Measurements from ENCODE around the gene TIMELESS.

TIMELESS gene

DNA sequence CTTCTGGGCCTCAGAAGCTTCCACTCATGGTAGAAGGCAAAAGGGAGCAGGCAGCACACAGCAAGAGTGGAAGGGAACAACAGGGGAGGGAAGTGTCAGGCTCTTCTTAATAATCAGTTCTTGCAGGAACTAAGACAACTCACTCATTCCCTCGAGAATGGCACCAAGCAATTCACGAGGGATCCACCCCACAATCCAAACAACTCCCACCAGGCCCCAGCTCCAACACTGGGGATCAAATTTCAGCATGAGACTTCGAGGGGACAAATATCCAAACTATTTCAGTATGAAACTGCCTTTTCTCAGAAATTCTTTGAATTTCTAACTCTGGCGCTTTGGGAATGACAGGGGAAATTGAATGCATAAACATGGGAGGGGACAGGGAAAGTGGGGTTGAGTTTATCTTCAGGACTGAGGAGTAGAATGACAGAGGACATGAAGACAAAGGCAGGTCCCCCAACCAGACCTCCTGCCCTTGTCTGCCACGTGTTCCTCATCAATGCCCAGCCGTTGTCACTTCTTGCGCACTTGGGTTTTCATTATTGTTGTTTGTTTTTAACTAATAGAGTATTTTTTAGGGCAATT, 62.0 kb downstream of the TIMELESS start:
- H3K4me3 ChIP-seq (ENCODE audit: low read depth in 1 of 2, low read length in 2 of 2): no peak overlapping the region
- no peak overlapping the region for H3K4me2 ChIP-seq (ENCODE audit: insufficient read depth, low read length)
- no peaks in the 10 kb centered on the region for H3K79me2 ChIP-seq (ENCODE audit: insufficient read depth, low read length)
- no peak overlapping the region for H3K27ac ChIP-seq (ENCODE audit: low read length)
- no peaks in the 10 kb centered on the region for H4K20me1 ChIP-seq (ENCODE audit: insufficient read depth, low read length)
- no peaks in the 10 kb centered on the region for H3K4me1 ChIP-seq (ENCODE audit: insufficient read depth, low read length)
- H3K27me3 ChIP-seq (ENCODE audit: insufficient read depth, low read length, poor library complexity): no peaks in the 10 kb centered on the region
- no peak overlapping the region for H3K9ac ChIP-seq (ENCODE audit: low read depth, low read length)
- DNase-seq (no peak), ATAC-seq (ENCODE audit: insufficient read depth, low read depth) (no peak)
- H2AFZ ChIP-seq (ENCODE audit: low read depth, low read length): no peak overlapping the region
- H3K9me3 ChIP-seq (ENCODE audit: insufficient read depth, low read length, severe bottlenecking): no peaks in the 10 kb centered on the region
- H3K36me3 ChIP-seq (ENCODE audit: insufficient read depth, low read length): no peaks in the 10 kb centered on the region
- no peak for TF ChIP-seq EZH2 (IDR thresholded peaks at IDR 0.05; ENCODE audit: borderline replicate concordance, low read depth, low read length, severe bottlenecking)
- TF ChIP-seq, protein P1, sequence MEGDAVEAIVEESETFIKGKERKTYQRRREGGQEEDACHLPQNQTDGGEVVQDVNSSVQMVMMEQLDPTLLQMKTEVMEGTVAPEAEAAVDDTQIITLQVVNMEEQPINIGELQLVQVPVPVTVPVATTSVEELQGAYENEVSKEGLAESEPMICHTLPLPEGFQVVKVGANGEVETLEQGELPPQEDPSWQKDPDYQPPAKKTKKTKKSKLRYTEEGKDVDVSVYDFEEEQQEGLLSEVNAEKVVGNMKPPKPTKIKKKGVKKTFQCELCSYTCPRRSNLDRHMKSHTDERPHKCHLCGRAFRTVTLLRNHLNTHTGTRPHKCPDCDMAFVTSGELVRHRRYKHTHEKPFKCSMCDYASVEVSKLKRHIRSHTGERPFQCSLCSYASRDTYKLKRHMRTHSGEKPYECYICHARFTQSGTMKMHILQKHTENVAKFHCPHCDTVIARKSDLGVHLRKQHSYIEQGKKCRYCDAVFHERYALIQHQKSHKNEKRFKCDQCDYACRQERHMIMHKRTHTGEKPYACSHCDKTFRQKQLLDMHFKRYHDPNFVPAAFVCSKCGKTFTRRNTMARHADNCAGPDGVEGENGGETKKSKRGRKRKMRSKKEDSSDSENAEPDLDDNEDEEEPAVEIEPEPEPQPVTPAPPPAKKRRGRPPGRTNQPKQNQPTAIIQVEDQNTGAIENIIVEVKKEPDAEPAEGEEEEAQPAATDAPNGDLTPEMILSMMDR (IDR thresholded peaks at IDR 0.05; ENCODE audit: borderline replicate concordance, extremely low read depth, low read length, poor library complexity, severe bottlenecking): no peak

DNA sequence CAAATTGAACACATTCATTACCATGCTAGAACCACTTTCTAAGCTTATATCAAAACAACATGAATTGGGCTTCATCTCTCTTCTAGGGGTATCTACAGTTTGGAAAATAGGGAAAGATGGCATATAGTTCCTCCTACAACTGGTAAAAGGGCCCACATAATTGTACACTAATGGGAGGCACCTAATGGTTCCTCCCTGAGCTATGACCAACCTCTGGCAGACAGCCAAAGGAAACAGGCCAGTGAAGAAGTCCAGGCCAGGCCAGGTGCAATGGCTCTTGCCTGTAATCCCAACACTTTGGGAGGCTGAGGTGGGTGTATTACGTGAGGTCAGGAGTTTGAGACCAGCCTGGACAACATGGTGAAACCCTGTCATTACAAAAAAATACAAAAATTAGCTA, 63.4 kb downstream of the TIMELESS start:
- Histone ChIP-seq H3K79me2 (ENCODE audit: insufficient read depth, low read length) (no peaks in the 10 kb centered on the region), H3K9ac (ENCODE audit: low read depth, low read length) (no peak overlapping the region), H3K4me3 (ENCODE audit: low read depth in 1 of 2, low read length in 2 of 2) (no peak overlapping the region), H3K4me1 (ENCODE audit: insufficient read depth, low read length) (no peaks in the 10 kb centered on the region), H3K27ac (ENCODE audit: low read length) (no peak overlapping the region), H3K27me3 (ENCODE audit: insufficient read depth, low read length, poor library complexity) (no peaks in the 10 kb centered on the region), H3K36me3 (ENCODE audit: insufficient read depth, low read length) (no peaks in the 10 kb centered on the region), H2AFZ (ENCODE audit: low read depth, low read length) (no peak overlapping the region), H4K20me1 (ENCODE audit: insufficient read depth, low read length) (no peaks in the 10 kb centered on the region), H3K4me2 (ENCODE audit: insufficient read depth, low read length) (no peak overlapping the region), H3K9me3 (ENCODE audit: insufficient read depth, low read length, severe bottlenecking) (no peaks in the 10 kb centered on the region)
- TF ChIP-seq EZH2 (IDR thresholded peaks at IDR 0.05; ENCODE audit: borderline replicate concordance, low read depth, low read length, severe bottlenecking): no peak
- TF ChIP-seq, protein P1 (IDR thresholded peaks at IDR 0.05; ENCODE audit: borderline replicate concordance, extremely low read depth, low read length, poor library complexity, severe bottlenecking): no peak
- no peak for DNase-seq
- no peak for ATAC-seq (ENCODE audit: insufficient read depth, low read depth)

GRCh38 chr12:56382611-56383010, 66.6 kb downstream of the TIMELESS start:
- Histone ChIP-seq H3K4me1 (ENCODE audit: insufficient read depth, low read length) (no peaks in the 10 kb centered on the region), H3K36me3 (ENCODE audit: insufficient read depth, low read length) (no peaks in the 10 kb centered on the region), H3K79me2 (ENCODE audit: insufficient read depth, low read length) (no peaks in the 10 kb centered on the region), H2AFZ (ENCODE audit: low read depth, low read length) (no peak overlapping the region), H3K4me3 (ENCODE audit: low read depth in 1 of 2, low read length in 2 of 2) (no peak overlapping the region), H3K27ac (ENCODE audit: low read length) (no peak overlapping the region), H3K27me3 (ENCODE audit: insufficient read depth, low read length, poor library complexity) (no peaks in the 10 kb centered on the region), H3K4me2 (ENCODE audit: insufficient read depth, low read length) (no peak overlapping the region), H3K9me3 (ENCODE audit: insufficient read depth, low read length, severe bottlenecking) (no peaks in the 10 kb centered on the region), H3K9ac (ENCODE audit: low read depth, low read length) (no peak overlapping the region), H4K20me1 (ENCODE audit: insufficient read depth, low read length) (no peaks in the 10 kb centered on the region)
- ATAC-seq (ENCODE audit: insufficient read depth, low read depth): no peak
- TF ChIP-seq, protein P1 (IDR thresholded peaks at IDR 0.05; ENCODE audit: borderline replicate concordance, extremely low read depth, low read length, poor library complexity, severe bottlenecking): no peak
- DNase-seq: no peak

DNA sequence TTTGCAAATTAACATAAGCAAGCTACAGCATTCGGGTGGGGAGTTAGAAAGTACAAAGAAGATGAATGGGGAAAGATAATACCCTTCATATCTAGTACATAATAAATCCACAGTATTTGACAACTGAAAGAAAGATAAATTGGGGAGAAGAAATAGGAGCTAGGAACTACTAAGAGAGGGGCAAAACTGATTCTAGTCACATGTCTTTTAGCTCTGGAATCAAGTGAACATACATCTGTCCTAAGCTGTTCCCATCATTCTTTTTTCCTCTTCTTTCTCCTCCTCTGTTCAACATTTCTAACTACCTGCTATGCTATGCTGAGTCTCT, 71.3 kb downstream of the TIMELESS start:
- no peak overlapping the region for H3K4me3 ChIP-seq (ENCODE audit: low read depth in 1 of 2, low read length in 2 of 2)
- no peak overlapping the region for H2AFZ ChIP-seq (ENCODE audit: low read depth, low read length)
- H3K79me2 ChIP-seq (ENCODE audit: insufficient read depth, low read length): no peaks in the 10 kb centered on the region
- no peaks in the 10 kb centered on the region for H3K36me3 ChIP-seq (ENCODE audit: insufficient read depth, low read length)
- H3K4me2 ChIP-seq (ENCODE audit: insufficient read depth, low read length): no peak overlapping the region
- H3K9ac ChIP-seq (ENCODE audit: low read depth, low read length): no peak overlapping the region
- TF ChIP-seq, protein P1 (IDR thresholded peaks at IDR 0.05; ENCODE audit: borderline replicate concordance, extremely low read depth, low read length, poor library complexity, severe bottlenecking): no peak
- no peak for TF ChIP-seq EZH2 (IDR thresholded peaks at IDR 0.05; ENCODE audit: borderline replicate concordance, low read depth, low read length, severe bottlenecking)
- no peaks in the 10 kb centered on the region for H4K20me1 ChIP-seq (ENCODE audit: insufficient read depth, low read length)
- H3K27ac ChIP-seq (ENCODE audit: low read length): no peak overlapping the region
- H3K27me3 ChIP-seq (ENCODE audit: insufficient read depth, low read length, poor library complexity): no peaks in the 10 kb centered on the region
- H3K4me1 ChIP-seq (ENCODE audit: insufficient read depth, low read length): no peaks in the 10 kb centered on the region
- ATAC-seq (ENCODE audit: insufficient read depth, low read depth) (no peak), DNase-seq (no peak)
- no peaks in the 10 kb centered on the region for H3K9me3 ChIP-seq (ENCODE audit: insufficient read depth, low read length, severe bottlenecking)
